Type B pancreatic cell (in vitro differentiated cells): ENCODE data around the gene CRYGA. TPM values are rescaled to one million over a fixed set of nuclear protein-coding genes. Genes with fewer than 3 reads are reported as not detected.

Experiments
- DNase-seq: peaks from one replicate; pipeline ENCODE4 v3.0.0; 2021; ENCODE audit warnings: mixed read lengths; ENCODE audit not compliant: unreplicated experiment; ENCODE audit errors: extremely low spot score
- H3K27ac Mint-ChIP-seq: 2 replicates; pipeline ENCODE4 v1.8.0; 2021; ENCODE audit warnings: mild to moderate bottlenecking, mixed read lengths
- H3K27me3 Mint-ChIP-seq: 2 replicates; pipeline ENCODE4 v1.8.0; 2021; ENCODE audit warnings: mixed read lengths
- H3K36me3 Mint-ChIP-seq: 2 replicates; pipeline ENCODE4 v1.8.0; 2021; ENCODE audit warnings: mixed read lengths
- H3K4me1 Mint-ChIP-seq: one replicate; pipeline ENCODE4 v1.8.0; 2021; ENCODE audit warnings: mixed read lengths; ENCODE audit not compliant: unreplicated experiment
- H3K4me3 Mint-ChIP-seq: 2 replicates; pipeline ENCODE4 v1.8.0; 2021; ENCODE audit warnings: mild to moderate bottlenecking, mixed read lengths
- H3K9me3 Mint-ChIP-seq: 2 replicates; pipeline ENCODE4 v1.8.0; 2021; ENCODE audit warnings: mixed read lengths
- CTCF ChIP-seq: fragments of 200-600 bp; sonication (generic); conservative IDR thresholded peaks from 2 replicates; pipeline ENCODE4 v1.5.0; 2021; ENCODE audit warnings: antibody characterized with exemption, mild to moderate bottlenecking
- total RNA-seq: library from RNA; stranded (reverse); gene quantifications from 2 replicates; pipeline ENCODE4 v1.2.1, GENCODE V29; 2021; ENCODE audit warnings: low replicate concordance

The CRYGA gene
- total RNA-seq, 1 donor from 2014 or later, result not detected

GRCh38 chr2:208195531-208195930 is 32.1 kb upstream of the CRYGA start:
- Mint-ChIP-seq H3K27me3 (no peaks in the 10 kb centered on the region), H3K4me3 (no peak overlapping the region), H3K9me3 (no peaks in the 10 kb centered on the region), H3K27ac (no peak overlapping the region), H3K36me3 (no peaks in the 10 kb centered on the region), H3K4me1 (no peaks in the 10 kb centered on the region)
- TF ChIP-seq CTCF, result no peak
- DNase-seq, result no peak

GRCh38 chr2:208192611-208193236 is 29.3 kb upstream of the CRYGA start:
- Mint-ChIP-seq H3K36me3 (no peaks in the 10 kb centered on the region), H3K27ac (no peak overlapping the region), H3K4me3 (no peak overlapping the region), H3K9me3 (no peaks in the 10 kb centered on the region), H3K27me3 (no peaks in the 10 kb centered on the region), H3K4me1 (no peaks in the 10 kb centered on the region)
- no peak for DNase-seq
- TF ChIP-seq CTCF, result no peak

GRCh38 chr2:208189810-208190503 is 26.6 kb upstream of the CRYGA start, which contains the start of gene C2orf80:
Gene C2orf80, minus strand, starts transcription at chr2:208190030. Its CDS starts 3,044 bp downstream, at chr2:208186986.
- H3K9me3 Mint-ChIP-seq, result no peaks in the 10 kb centered on the region
- no peaks in the 10 kb centered on the region for H3K4me1 Mint-ChIP-seq
- H3K27ac Mint-ChIP-seq, result no peak within 1 kb of the TSS
- no peaks in the 10 kb centered on the region for H3K36me3 Mint-ChIP-seq
- no peak for DNase-seq
- no peak for TF ChIP-seq CTCF
- H3K27me3 Mint-ChIP-seq, result peaks cover 5% of the 10 kb centered on the region
- H3K4me3 Mint-ChIP-seq, result no peak within 1 kb of the TSS

GRCh38 chr2:208189069-208189809 is 25.9 kb upstream of the CRYGA start:
- no peak overlapping the region for H3K4me3 Mint-ChIP-seq

GRCh38 chr2:208186893-208187292 is 23.5 kb upstream of the CRYGA start:
- TF ChIP-seq CTCF, result no peak
- Mint-ChIP-seq H3K4me3 (no peak overlapping the region), H3K27me3 (peaks cover 28% of the 10 kb centered on the region), H3K9me3 (no peaks in the 10 kb centered on the region), H3K36me3 (no peaks in the 10 kb centered on the region), H3K27ac (no peak overlapping the region), H3K4me1 (peaks cover 10% of the 10 kb centered on the region)
- no peak for DNase-seq

More at GRCh38 chr2:208189069-208189809, 25.9 kb upstream of the CRYGA start:
- Mint-ChIP-seq H3K9me3 (no peaks in the 10 kb centered on the region), H3K36me3 (no peaks in the 10 kb centered on the region), H3K4me1 (peaks cover 1% of the 10 kb centered on the region), H3K27ac (no peak overlapping the region), H3K27me3 (peaks cover 12% of the 10 kb centered on the region)
- no peak for TF ChIP-seq CTCF
- no peak for DNase-seq
